ENCODE data around the gene ZNF664. TPM values are rescaled to one million over a fixed set of nuclear protein-coding genes. Genes with fewer than 3 reads are reported as not detected.

Gene ZNF664
- total RNA-seq, 1 donor from 2014 or later, result 68.1 TPM

GRCh38 chr12:123956249-123956648, 16.8 kb upstream of the ZNF664 start:
- intact Hi-C loops (cut with micrococcal nuclease), result no loop called here
- Mint-ChIP-seq H3K27me3 (ENCODE audit: insufficient read depth) (peaks cover 3% of the 10 kb centered on the region), H3K4me1 (ENCODE audit: low read depth) (no peaks in the 10 kb centered on the region), H3K9me3 (no peaks in the 10 kb centered on the region), H3K27ac (no peak overlapping the region), H3K4me3 (no peak overlapping the region), H3K36me3 (ENCODE audit: low read depth) (no peaks in the 10 kb centered on the region)
- DNase-seq (ENCODE audit: low spot score), result no peak

- Mint-ChIP-seq H3K9me3 (no peaks in the 10 kb centered on the region), H3K4me3 (no peak overlapping the region), H3K36me3 (ENCODE audit: low read depth) (no peaks in the 10 kb centered on the region), H3K27ac (no peak overlapping the region), H3K27me3 (ENCODE audit: insufficient read depth) (peaks cover 4% of the 10 kb centered on the region), H3K4me1 (ENCODE audit: low read depth) (no peaks in the 10 kb centered on the region)
- intact Hi-C loops (cut with micrococcal nuclease), result no loop called here
- no peak for DNase-seq (ENCODE audit: low spot score)
Observed at GRCh38 chr12:123957196-123957595, 15.8 kb upstream of the ZNF664 start.

- DNase-seq (ENCODE audit: low spot score), result no peak
- Mint-ChIP-seq H3K27me3 (ENCODE audit: insufficient read depth) (peaks cover 4% of the 10 kb centered on the region), H3K4me1 (ENCODE audit: low read depth) (no peaks in the 10 kb centered on the region), H3K9me3 (no peaks in the 10 kb centered on the region), H3K4me3 (no peak overlapping the region), H3K36me3 (ENCODE audit: low read depth) (no peaks in the 10 kb centered on the region), H3K27ac (no peak overlapping the region)
- intact Hi-C loops (cut with micrococcal nuclease), result no loop called here
Observed at GRCh38 chr12:123958462-123958861, 14.6 kb upstream of the ZNF664 start.

GRCh38 chr12:123958876-123959275, 14.1 kb upstream of the ZNF664 start:
- intact Hi-C loops (cut with micrococcal nuclease), result no loop called here
- Mint-ChIP-seq H3K4me1 (ENCODE audit: low read depth) (no peaks in the 10 kb centered on the region), H3K27me3 (ENCODE audit: insufficient read depth) (peaks cover 6% of the 10 kb centered on the region), H3K9me3 (no peaks in the 10 kb centered on the region), H3K4me3 (no peak overlapping the region), H3K27ac (no peak overlapping the region), H3K36me3 (ENCODE audit: low read depth) (no peaks in the 10 kb centered on the region)
- no peak for DNase-seq (ENCODE audit: low spot score)

GRCh38 chr12:123960029-123960735, 12.8 kb upstream of the ZNF664 start:
- no peaks in the 10 kb centered on the region for H3K4me1 Mint-ChIP-seq (ENCODE audit: low read depth)
- H3K4me3 Mint-ChIP-seq, result no peak overlapping the region
- peaks cover 6% of the 10 kb centered on the region for H3K27me3 Mint-ChIP-seq (ENCODE audit: insufficient read depth)
- H3K27ac Mint-ChIP-seq, result no peak overlapping the region
- H3K36me3 Mint-ChIP-seq (ENCODE audit: low read depth), result no peaks in the 10 kb centered on the region
- H3K9me3 Mint-ChIP-seq, result no peaks in the 10 kb centered on the region
- no peak for DNase-seq (ENCODE audit: low spot score)
- intact Hi-C loops (cut with micrococcal nuclease), result no loop called here

- peaks cover 6% of the 10 kb centered on the region for H3K27me3 Mint-ChIP-seq (ENCODE audit: insufficient read depth)
- H3K36me3 Mint-ChIP-seq (ENCODE audit: low read depth), result no peaks in the 10 kb centered on the region
- no peak for DNase-seq (ENCODE audit: low spot score)
- no peak overlapping the region for H3K4me3 Mint-ChIP-seq
- no peak overlapping the region for H3K27ac Mint-ChIP-seq
- intact Hi-C loops (cut with micrococcal nuclease), result no loop called here
- H3K4me1 Mint-ChIP-seq (ENCODE audit: low read depth), result no peaks in the 10 kb centered on the region
- H3K9me3 Mint-ChIP-seq, result no peaks in the 10 kb centered on the region
Observed at GRCh38 chr12:123960856-123961255, 12.2 kb upstream of the ZNF664 start.

- Mint-ChIP-seq H3K4me1 (ENCODE audit: low read depth) (no peaks in the 10 kb centered on the region), H3K27me3 (ENCODE audit: insufficient read depth) (peaks cover 6% of the 10 kb centered on the region), H3K9me3 (no peaks in the 10 kb centered on the region), H3K27ac (no peak overlapping the region), H3K4me3 (no peak overlapping the region), H3K36me3 (ENCODE audit: low read depth) (no peaks in the 10 kb centered on the region)
- intact Hi-C loops (cut with micrococcal nuclease), result no loop called here
- DNase-seq (ENCODE audit: low spot score), result no peak
Observed at GRCh38 chr12:123961585-123962345, 11.2 kb upstream of the ZNF664 start.

- H3K36me3 Mint-ChIP-seq (ENCODE audit: low read depth), result peaks cover 4% of the 10 kb centered on the region
- intact Hi-C loops (cut with micrococcal nuclease), result no loop called here
- no peaks in the 10 kb centered on the region for H3K9me3 Mint-ChIP-seq
- peaks cover 9% of the 10 kb centered on the region for H3K27me3 Mint-ChIP-seq (ENCODE audit: insufficient read depth)
- H3K27ac Mint-ChIP-seq, result no peak overlapping the region
- no peak overlapping the region for H3K4me3 Mint-ChIP-seq
- no peak for DNase-seq (ENCODE audit: low spot score)
- H3K4me1 Mint-ChIP-seq (ENCODE audit: low read depth), result no peaks in the 10 kb centered on the region
Observed at GRCh38 chr12:123962513-123962912, 10.5 kb upstream of the ZNF664 start.

GRCh38 chr12:123963821-123964220, 9.2 kb upstream of the ZNF664 start:
- no peak for DNase-seq (ENCODE audit: low spot score)
- Mint-ChIP-seq H3K4me3 (no peak overlapping the region), H3K9me3 (no peaks in the 10 kb centered on the region), H3K4me1 (ENCODE audit: low read depth) (peaks cover 4% of the 10 kb centered on the region), H3K27ac (no peak overlapping the region), H3K36me3 (ENCODE audit: low read depth) (peaks cover 7% of the 10 kb centered on the region), H3K27me3 (ENCODE audit: insufficient read depth) (peaks cover 15% of the 10 kb centered on the region)
- intact Hi-C loops (cut with micrococcal nuclease), result no loop called here

GRCh38 chr12:123965382-123965781, 7.6 kb upstream of the ZNF664 start:
- H3K27me3 Mint-ChIP-seq (ENCODE audit: insufficient read depth), result peaks cover 20% of the 10 kb centered on the region
- no peak overlapping the region for H3K27ac Mint-ChIP-seq
- DNase-seq (ENCODE audit: low spot score), result no peak
- H3K9me3 Mint-ChIP-seq, result no peaks in the 10 kb centered on the region
- H3K4me1 Mint-ChIP-seq (ENCODE audit: low read depth), result peaks cover 14% of the 10 kb centered on the region
- H3K36me3 Mint-ChIP-seq (ENCODE audit: low read depth), result peaks cover 7% of the 10 kb centered on the region
- intact Hi-C loops (cut with micrococcal nuclease), result no loop called here
- no peak overlapping the region for H3K4me3 Mint-ChIP-seq

GRCh38 chr12:123966596-123966995, 6.4 kb upstream of the ZNF664 start:
- intact Hi-C loops (cut with micrococcal nuclease), result no loop called here
- Mint-ChIP-seq H3K4me3 (no peak overlapping the region), H3K4me1 (ENCODE audit: low read depth) (peaks cover 26% of the 10 kb centered on the region), H3K9me3 (no peaks in the 10 kb centered on the region), H3K36me3 (ENCODE audit: low read depth) (peaks cover 7% of the 10 kb centered on the region), H3K27me3 (ENCODE audit: insufficient read depth) (peaks cover 19% of the 10 kb centered on the region), H3K27ac (no peak overlapping the region)
- DNase-seq (ENCODE audit: low spot score), result no peak

- peaks cover 19% of the 10 kb centered on the region for H3K27me3 Mint-ChIP-seq (ENCODE audit: insufficient read depth)
- DNase-seq (ENCODE audit: low spot score), result no peak
- H3K36me3 Mint-ChIP-seq (ENCODE audit: low read depth), result peaks cover 7% of the 10 kb centered on the region
- intact Hi-C loops (cut with micrococcal nuclease), result no loop called here
- no peak overlapping the region for H3K4me3 Mint-ChIP-seq
- H3K4me1 Mint-ChIP-seq (ENCODE audit: low read depth), result peaks cover 27% of the 10 kb centered on the region
- no peaks in the 10 kb centered on the region for H3K9me3 Mint-ChIP-seq
- no peak overlapping the region for H3K27ac Mint-ChIP-seq
Observed at GRCh38 chr12:123967121-123967586, 5.9 kb upstream of the ZNF664 start.

- H3K27ac Mint-ChIP-seq, result peak overlapping the region; percentile 75
- peaks cover 51% of the 10 kb centered on the region for H3K4me1 Mint-ChIP-seq (ENCODE audit: low read depth)
- peaks cover 25% of the 10 kb centered on the region for H3K36me3 Mint-ChIP-seq (ENCODE audit: low read depth)
- intact Hi-C loops (cut with micrococcal nuclease), result loop anchor here (5.0 kb wide), 3 partner anchors 339 to 801 kb away; partner anchors contain the start of genes EIF2B1, GTF2H3 and TMED2
- H3K9me3 Mint-ChIP-seq, result no peaks in the 10 kb centered on the region
- peaks cover 20% of the 10 kb centered on the region for H3K27me3 Mint-ChIP-seq (ENCODE audit: insufficient read depth)
- no peak for DNase-seq (ENCODE audit: low spot score)
- peak overlapping the region; percentile 91 for H3K4me3 Mint-ChIP-seq
Observed at GRCh38 chr12:123971449-123971769, 1.6 kb upstream of the ZNF664 start.
